Neural cell (in vitro differentiated cells): ENCODE data around the gene LRRK1. TPM values are rescaled to one million over a fixed set of nuclear protein-coding genes. Genes with fewer than 3 reads are reported as not detected.

Experiments
- H2AFZ ChIP-seq: fragments of 200-600, 300-800 bp; sonication (generic), shearing (Covaris generic); 2 replicates; pipeline ENCODE4 v1.6.0; 2014; ENCODE audit warnings: low read depth, mild to moderate bottlenecking, antibody characterized with exemption, low read length, moderate library complexity
- H3F3A ChIP-seq: fragments of 200-600 bp; shearing (Covaris generic); 2 replicates; pipeline ENCODE4 v1.6.1; 2016; ENCODE audit warnings: mild to moderate bottlenecking, moderate library complexity, mixed read lengths, antibody characterized with exemption, low read length; ENCODE audit not compliant: insufficient read depth, poor library complexity, severe bottlenecking
- H3K27ac ChIP-seq: fragments of 200-600, 300-800 bp; sonication (generic), shearing (Covaris generic); 2 replicates; pipeline ENCODE4 v1.5.1; 2014; ENCODE audit warnings: mild to moderate bottlenecking, low read length, moderate library complexity
- H3K27me3 ChIP-seq: fragments of 300-800, 200-600 bp; sonication (generic), shearing (Covaris generic); 2 replicates; pipeline ENCODE4 v1.6.0; 2014; ENCODE audit warnings: mild to moderate bottlenecking, low read depth, low read length, moderate library complexity; ENCODE audit not compliant: insufficient read depth
- H3K36me3 ChIP-seq: fragments of 300-800, 200-600 bp; sonication (generic), shearing (Covaris generic); 2 replicates; pipeline ENCODE4 v1.5.1; 2014; ENCODE audit warnings: mild to moderate bottlenecking, antibody characterized with exemption, low read length, moderate library complexity; ENCODE audit not compliant: insufficient read depth
- H3K4me2 ChIP-seq: fragments of 300-800, 200-600 bp; sonication (generic), shearing (Covaris generic); 2 replicates; pipeline ENCODE4 v1.6.0; 2014; ENCODE audit warnings: mild to moderate bottlenecking, low read length
- H3K4me3 ChIP-seq: fragments of 300-800, 200-600 bp; sonication (generic), shearing (Covaris generic); 2 replicates; pipeline ENCODE4 v1.5.1; 2014; ENCODE audit warnings: mild to moderate bottlenecking, low read length, moderate library complexity
- H3K79me2 ChIP-seq: fragments of 200-600 bp; shearing (Covaris generic); replicated peaks from 2 replicates; pipeline ENCODE4 v1.6.0; 2014; ENCODE audit warnings: mild to moderate bottlenecking, low read length, moderate library complexity; ENCODE audit not compliant: insufficient read depth
- H3K9ac ChIP-seq: fragments of 300-800, 200-600 bp; sonication (generic), shearing (Covaris generic); 2 replicates; pipeline ENCODE4 v1.6.1; 2016; ENCODE audit warnings: mild to moderate bottlenecking, low read length, mixed read lengths
- H3K9me2 ChIP-seq: fragments of 200-600 bp; shearing (Covaris generic); 2 replicates; pipeline ENCODE4 v1.6.1; 2016; ENCODE audit warnings: mild to moderate bottlenecking, low read length, mixed read lengths; ENCODE audit not compliant: insufficient read depth
- H3K9me3 ChIP-seq: fragments of 200-600, 300-800 bp; sonication (generic), shearing (Covaris generic); 2 replicates; pipeline ENCODE4 v1.6.1; 2016; ENCODE audit warnings: mild to moderate bottlenecking, mixed run types, low read length, moderate library complexity, mixed read lengths
- H4K20me1 ChIP-seq: fragments of 200-600 bp; shearing (Covaris generic); 2 replicates; pipeline ENCODE4 v1.6.1; 2016; ENCODE audit warnings: mild to moderate bottlenecking, mixed run types; ENCODE audit not compliant: insufficient read depth
- CTCF ChIP-seq: fragments of 450-650 bp; IDR thresholded peaks from 2 replicates; pipeline ENCODE4 v1.5.1; 2014; ENCODE audit warnings: antibody characterized with exemption, mild to moderate bottlenecking, moderate library complexity; ENCODE audit not compliant: poor library complexity, severe bottlenecking
- EP300 ChIP-seq: fragments of 450-650 bp; conservative IDR thresholded peaks from 2 replicates; pipeline ENCODE4 v1.6.1; 2014; ENCODE audit warnings: antibody characterized with exemption, mild to moderate bottlenecking, moderate library complexity; ENCODE audit not compliant: poor library complexity, severe bottlenecking
- EZH2 ChIP-seq: fragments of 200-600, 300-800 bp; shearing (Covaris generic), sonication (generic); IDR thresholded peaks from 2 replicates; pipeline ENCODE4 v1.6.1; 2014; ENCODE audit warnings: antibody characterized with exemption, low read length, borderline replicate concordance, mild to moderate bottlenecking; ENCODE audit not compliant: insufficient read depth, poor library complexity, severe bottlenecking
- MXI1 ChIP-seq: fragments of 450-650 bp; conservative IDR thresholded peaks from 2 replicates; pipeline ENCODE4 v1.6.1; 2014; ENCODE audit warnings: antibody characterized with exemption, mild to moderate bottlenecking; ENCODE audit not compliant: poor library complexity, severe bottlenecking
- POLR2AphosphoS5 ChIP-seq: IDR thresholded peaks from 2 replicates; pipeline ENCODE4 v1.6.1; 2012
- RAD21 ChIP-seq: fragments of 450-650 bp; conservative IDR thresholded peaks from 2 replicates; pipeline ENCODE4 v1.6.1; 2014; ENCODE audit warnings: antibody characterized with exemption, mild to moderate bottlenecking, moderate library complexity
- REST ChIP-seq: IDR thresholded peaks from 2 replicates; pipeline ENCODE4 v1.6.1; 2012; ENCODE audit warnings: borderline replicate concordance
- SMC3 ChIP-seq: fragments of 450-650 bp; conservative IDR thresholded peaks from 2 replicates; pipeline ENCODE4 v1.6.1; 2014; ENCODE audit warnings: antibody characterized with exemption, mild to moderate bottlenecking, moderate library complexity; ENCODE audit not compliant: poor library complexity
- TAF1 ChIP-seq: IDR thresholded peaks from 2 replicates; pipeline ENCODE4 v1.6.1; 2012; ENCODE audit warnings: low read depth
- polyA plus RNA-seq: library from polyadenylated mRNA; depleted of rRNA; stranded (reverse); fragments of >200 nt; gene quantifications from 2 replicates; pipeline ENCODE4 v1.2.3, GENCODE V29; 2014

LRRK1 gene
- polyA plus RNA-seq, 1 donor from 2014 or later: 0.06 TPM

GRCh38 chr15:100998630-100999029 lies 79.5 kb downstream of the LRRK1 start:
- H3K27me3 ChIP-seq: no peaks in the 10 kb centered on the region
- H3F3A ChIP-seq: no peaks in the 10 kb centered on the region
- no peak overlapping the region for H3K4me2 ChIP-seq
- no peaks in the 10 kb centered on the region for H4K20me1 ChIP-seq
- no peaks in the 10 kb centered on the region for H3K9me3 ChIP-seq
- no peak overlapping the region for H3K4me3 ChIP-seq
- TF ChIP-seq MXI1 (no peak), TAF1 (no peak), CTCF (no peak), POLR2AphosphoS5 (no peak), REST (no peak), EZH2 (no peak)
- no peak overlapping the region for H3K9ac ChIP-seq
- H3K27ac ChIP-seq: no peak overlapping the region
- H3K36me3 ChIP-seq: no peaks in the 10 kb centered on the region
- no peak overlapping the region for H2AFZ ChIP-seq
- no peaks in the 10 kb centered on the region for H3K79me2 ChIP-seq
- no peaks in the 10 kb centered on the region for H3K9me2 ChIP-seq

GRCh38 chr15:100999369-100999768 lies 80.2 kb downstream of the LRRK1 start:
- H3K27me3 ChIP-seq: no peaks in the 10 kb centered on the region
- H3K27ac ChIP-seq: no peak overlapping the region
- no peaks in the 10 kb centered on the region for H3K9me2 ChIP-seq
- TF ChIP-seq POLR2AphosphoS5: no peak
- no peak for TF ChIP-seq SMC3
- no peak for TF ChIP-seq EZH2
- TF ChIP-seq MXI1: no peak
- TF ChIP-seq TAF1: no peak
- no peak for TF ChIP-seq EP300
- no peak for TF ChIP-seq RAD21
- TF ChIP-seq CTCF: no peak
- TF ChIP-seq REST: no peak
- no peaks in the 10 kb centered on the region for H3K9me3 ChIP-seq
- no peak overlapping the region for H3K9ac ChIP-seq
- no peaks in the 10 kb centered on the region for H3K79me2 ChIP-seq
- no peaks in the 10 kb centered on the region for H3K36me3 ChIP-seq
- H3K4me3 ChIP-seq: no peak overlapping the region
- no peaks in the 10 kb centered on the region for H4K20me1 ChIP-seq
- no peaks in the 10 kb centered on the region for H3F3A ChIP-seq
- no peak overlapping the region for H2AFZ ChIP-seq
- no peak overlapping the region for H3K4me2 ChIP-seq
